Cardiac muscle cell (in vitro differentiated cells and primary cell): ENCODE data around the gene ZNF407. TPM values are rescaled to one million over a fixed set of nuclear protein-coding genes. Genes with fewer than 3 reads are reported as not detected.
"Not testable (repeated sequence)": the region's sequence is repeated elsewhere in the genome, so short reads cannot be mapped to it uniquely, and the experiment has no call there.

ENCODE experiments used
- DNase-seq, 2 donors: peaks; one replicate each; pipeline versions ENCODE4 v3.0.0 to v3.0.0-alpha.2; 2010 to 2017; ENCODE audit warnings: low read depth in 1 of 2, low spot score in 1 of 2
- H3K27ac ChIP-seq: fragments of 200-600 bp; sonication (generic); 2 replicates; pipeline ENCODE4 v1.5.1; 2016
- H3K27me3 ChIP-seq: fragments of 200-600 bp; sonication (generic); 2 replicates; pipeline ENCODE4 v1.6.0; 2016; ENCODE audit warnings: control low read depth
- H3K36me3 ChIP-seq: fragments of 200-600 bp; sonication (generic); 2 replicates; pipeline ENCODE4 v1.5.1; 2016; ENCODE audit warnings: control low read depth
- H3K4me1 ChIP-seq: fragments of 200-600 bp; sonication (generic); 2 replicates; pipeline ENCODE4 v1.8.1; 2017; ENCODE audit warnings: low read depth, mild to moderate bottlenecking, mixed run types
- H3K4me3 ChIP-seq: fragments of 200-600 bp; sonication (generic); 2 replicates; pipeline ENCODE4 v1.5.1; 2016; ENCODE audit warnings: mild to moderate bottlenecking
- H3K9me3 ChIP-seq: fragments of 200-600 bp; sonication (generic); 2 replicates; pipeline ENCODE4 v1.5.1; 2017; ENCODE audit warnings: low read depth, mild to moderate bottlenecking, control low read depth
- CTCF ChIP-seq: IDR thresholded peaks from 2 replicates; pipeline ENCODE4 v1.5.1; 2012; ENCODE audit warnings: low read depth, mild to moderate bottlenecking, low read length
- polyA plus RNA-seq: library from polyadenylated mRNA; unstranded; fragments of >200 nt; fragmentation: Nextera tagmentation; extraction: Ambion mirVana; gene quantifications from 2 replicates; pipeline ENCODE4 v1.2.1, GENCODE V29; 2016
- total RNA-seq: library from RNA; depleted of rRNA; stranded (reverse); fragments of >200 nt; gene quantifications from 2 replicates; pipeline ENCODE4 v1.2.3, GENCODE V29; 2016

ZNF407 gene
- total and polyA plus RNA-seq, 2 experiments from 2014 or later: 4.6 to 8.0 TPM

GRCh38 chr18:75083131-75083530 lies 485.5 kb downstream of the ZNF407 start:
- no peak for TF ChIP-seq CTCF
- Histone ChIP-seq H3K27ac (no peak overlapping the region), H3K36me3 (no peaks in the 10 kb centered on the region), H3K27me3 (no peaks in the 10 kb centered on the region), H3K4me3 (no peak overlapping the region), H3K9me3 (no peaks in the 10 kb centered on the region), H3K4me1 (no peaks in the 10 kb centered on the region)
- no peak for DNase-seq

- no peak for DNase-seq
- H3K4me3 ChIP-seq: no peak overlapping the region
- H3K4me1 ChIP-seq: no peaks in the 10 kb centered on the region
- no peaks in the 10 kb centered on the region for H3K27me3 ChIP-seq
- no peak for TF ChIP-seq CTCF
- H3K9me3 ChIP-seq: no peaks in the 10 kb centered on the region
- H3K36me3 ChIP-seq: no peaks in the 10 kb centered on the region
- H3K27ac ChIP-seq: no peak overlapping the region
Observed at GRCh38 chr18:75083761-75084160, 486.1 kb downstream of the ZNF407 start.

- H3K36me3 ChIP-seq, H3K9me3 ChIP-seq, H3K27ac ChIP-seq, H3K4me3 ChIP-seq, H3K27me3 ChIP-seq, DNase-seq, H3K4me1 ChIP-seq: not testable (repeated sequence)
Observed at GRCh38 chr18:75085676-75086075, 488.0 kb downstream of the ZNF407 start.

GRCh38 chr18:75086494-75087034 lies 488.9 kb downstream of the ZNF407 start:
- Histone ChIP-seq H3K36me3 (no peaks in the 10 kb centered on the region), H3K4me3 (no peak overlapping the region), H3K27me3 (no peaks in the 10 kb centered on the region), H3K9me3 (no peaks in the 10 kb centered on the region), H3K4me1 (no peaks in the 10 kb centered on the region), H3K27ac (no peak overlapping the region)
- no peak for DNase-seq
- TF ChIP-seq CTCF: no peak

GRCh38 chr18:75087119-75088020 lies 489.7 kb downstream of the ZNF407 start:
- H3K9me3 ChIP-seq: no peaks in the 10 kb centered on the region
- no peaks in the 10 kb centered on the region for H3K36me3 ChIP-seq
- no peaks in the 10 kb centered on the region for H3K4me1 ChIP-seq
- H3K27me3 ChIP-seq: no peaks in the 10 kb centered on the region
- no peak for DNase-seq
- no peak for TF ChIP-seq CTCF
- H3K4me3 ChIP-seq: no peak overlapping the region
- H3K27ac ChIP-seq: no peak overlapping the region

GRCh38 chr18:75088021-75088506 lies 490.4 kb downstream of the ZNF407 start:
- Histone ChIP-seq H3K4me1 (no peaks in the 10 kb centered on the region), H3K27ac (no peak overlapping the region), H3K4me3 (no peak overlapping the region), H3K36me3 (no peaks in the 10 kb centered on the region), H3K9me3 (no peaks in the 10 kb centered on the region), H3K27me3 (no peaks in the 10 kb centered on the region)
- DNase-seq: no peak
- no peak for TF ChIP-seq CTCF
